Endometrium (tissue), 2 donors: ENCODE data around the gene GSDMA.
"Not testable (repeated sequence)": the region's sequence is repeated elsewhere in the genome, so short reads cannot be mapped to it uniquely, and the experiment has no call there.

Experiments
- FAIRE-seq: peaks from 2 replicates; lab custom pipeline; 2012; peaks lifted over from hg19 to GRCh38; lab: Jason Lieb, UNC
- donor health status: control.
- donor health status: control.

Gene GSDMA

GRCh38 chr17:39929646-39930407 lies 33.0 kb upstream of the GSDMA start:
- no peak for FAIRE-seq

GRCh38 chr17:39933912-39934311 lies 28.9 kb upstream of the GSDMA start:
- no peak for FAIRE-seq

GRCh38 chr17:39934324-39934723 lies 28.5 kb upstream of the GSDMA start:
- FAIRE-seq: no peak

GRCh38 chr17:39935909-39936308 lies 26.9 kb upstream of the GSDMA start:
- no peak for FAIRE-seq

GRCh38 chr17:39937447-39937846 lies 25.4 kb upstream of the GSDMA start:
- no peak for FAIRE-seq

GRCh38 chr17:39938140-39938869 lies 24.5 kb upstream of the GSDMA start:
- FAIRE-seq: no peak

- FAIRE-seq: no peak
Measured at GRCh38 chr17:39939106-39939505, 23.7 kb upstream of the GSDMA start.

- FAIRE-seq: peak; percentile 89
Measured at GRCh38 chr17:39939588-39940419, 23.0 kb upstream of the GSDMA start.

GRCh38 chr17:39943702-39944392 lies 19.0 kb upstream of the GSDMA start:
- no peak for FAIRE-seq

GRCh38 chr17:39944393-39944711 lies 18.5 kb upstream of the GSDMA start:
- FAIRE-seq: no peak

- FAIRE-seq: no peak
Measured at GRCh38 chr17:39946551-39947330, 16.1 kb upstream of the GSDMA start.

- FAIRE-seq: not testable (repeated sequence)
Measured at GRCh38 chr17:39948489-39948828, 14.3 kb upstream of the GSDMA start.

GRCh38 chr17:39949028-39949427 lies 13.8 kb upstream of the GSDMA start:
- FAIRE-seq: no peak

GRCh38 chr17:39950871-39951348 lies 11.9 kb upstream of the GSDMA start:
- FAIRE-seq: no peak

GRCh38 chr17:39951924-39952679 lies 10.7 kb upstream of the GSDMA start:
- FAIRE-seq: no peak

- FAIRE-seq: no peak
Measured at GRCh38 chr17:39952680-39953470, 9.9 kb upstream of the GSDMA start.

- no peak for FAIRE-seq
Measured at GRCh38 chr17:39953471-39953888, 9.3 kb upstream of the GSDMA start.

GRCh38 chr17:39954876-39955275 lies 7.9 kb upstream of the GSDMA start:
- no peak for FAIRE-seq

GRCh38 chr17:39955726-39956225 lies 7.0 kb upstream of the GSDMA start:
- no peak for FAIRE-seq
